ENCODE results near the gene CSAG3. TPM values are rescaled to one million over a fixed set of nuclear protein-coding genes. Genes with fewer than 3 reads are reported as not detected.
"Not testable (repeated sequence)": the region's sequence is repeated elsewhere in the genome, so short reads cannot be mapped to it uniquely, and the experiment has no call there.

Gene CSAG3
- polyA plus RNA-seq, 1 of the 3 experiments (the other 2 are of a cell fraction): 72.2 TPM

- TF ChIP-seq EZH2phosphoT487 (IDR thresholded peaks at IDR 0.05; ENCODE audit: borderline replicate concordance, low read depth): no peak
- no peak for TF ChIP-seq FOXM1 (IDR thresholded peaks at IDR 0.05; ENCODE audit: low read depth)
- no peak for TF ChIP-seq MAX (IDR thresholded peaks at IDR 0.05; ENCODE audit: low read depth)
- TF ChIP-seq, protein P1, sequence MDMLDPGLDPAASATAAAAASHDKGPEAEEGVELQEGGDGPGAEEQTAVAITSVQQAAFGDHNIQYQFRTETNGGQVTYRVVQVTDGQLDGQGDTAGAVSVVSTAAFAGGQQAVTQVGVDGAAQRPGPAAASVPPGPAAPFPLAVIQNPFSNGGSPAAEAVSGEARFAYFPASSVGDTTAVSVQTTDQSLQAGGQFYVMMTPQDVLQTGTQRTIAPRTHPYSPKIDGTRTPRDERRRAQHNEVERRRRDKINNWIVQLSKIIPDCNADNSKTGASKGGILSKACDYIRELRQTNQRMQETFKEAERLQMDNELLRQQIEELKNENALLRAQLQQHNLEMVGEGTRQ (IDR thresholded peaks at IDR 0.05; ENCODE audit: borderline replicate concordance, low read depth, low read length): peak; percentile 39; the same call in 1 of the 2 replicates
- TF ChIP-seq USF1 (IDR thresholded peaks at IDR 0.05; ENCODE audit: borderline replicate concordance, low read depth): peak; percentile 91
- TF ChIP-seq RXRA (IDR thresholded peaks at IDR 0.05; ENCODE audit: borderline replicate concordance, low read depth): no peak
- TF ChIP-seq ZBTB33 (IDR thresholded peaks at IDR 0.05; ENCODE audit: borderline replicate concordance, low read depth): peak; percentile 97
- 0 out of 2 replicates have a peak, but pooled peaks have one; percentile 20 for TF ChIP-seq MXI1 (IDR thresholded peaks at IDR 0.05; ENCODE audit: low read depth, low read length)
- TF ChIP-seq GABPA (IDR thresholded peaks at IDR 0.05; ENCODE audit: low read depth): peak; percentile 83
- TF ChIP-seq RAD21 (IDR thresholded peaks at IDR 0.05; ENCODE audit: low read length): no peak
These were observed 25.6 kb upstream of the CSAG3 start, which contains the start of the genes CSAG1 and MAGEA12 (continued) for GRCh38 chrX:152733261-152733975.

- CTCF ChIA-PET; H4K20me1 ChIP-seq (ENCODE audit: insufficient read depth): not testable (repeated sequence)
These were observed 24.7 kb upstream of the CSAG3 start for GRCh38 chrX:152734143-152734858.

More at GRCh38 chrX:152734143-152734858, 24.7 kb upstream of the CSAG3 start:
- WGBS (ENCODE audit: low lambda C conversion rate): 41% methylated on average over 21 of the region's 22 CpGs
- H3F3A ChIP-seq (replicated peaks; ENCODE audit: insufficient read depth); H3K9me3 ChIP-seq; H2AFZ ChIP-seq (ENCODE audit: low read depth); H3K4me1 ChIP-seq (ENCODE audit: control insufficient read depth in 1 of 2, insufficient read depth in 2 of 2, low read depth in 1 of 2, low read length in 1 of 2); POLR2A ChIA-PET; H3K36me3 ChIP-seq (replicated peaks in 1 of 2; ENCODE audit: control insufficient read depth in 1 of 2, insufficient read depth in 2 of 2, low read length in 1 of 2); H3K9me2 ChIP-seq; H3K27me3 ChIP-seq (ENCODE audit: insufficient read depth); H3K27ac ChIP-seq (ENCODE audit: low read depth in 2 of 2, low read length in 1 of 2): not testable (repeated sequence)
- DNase-seq: peak; percentile 17
- Histone ChIP-seq H3K9ac (peak overlapping the region; percentile 82), H3K4me2 (peak overlapping the region; percentile 79), H3K79me2 (ENCODE audit: insufficient read depth) (peaks cover 52% of the 10 kb centered on the region), H3K4me3 (ENCODE audit: low read depth in 2 of 2, low read length in 1 of 2) (peak overlapping the region; percentile 60 to 73)
